ENCODE measurements around the gene SMG9.

SMG9 gene

GRCh38 chr19:43784981-43785808 is 30.4 kb upstream of the SMG9 start:
- Histone ChIP-seq H3K4me2 (ENCODE audit: low read length) (peak overlapping the region; percentile 83), H3K27me3 (ENCODE audit: low read depth, low read length) (no peaks in the 10 kb centered on the region), H3K4me1 (ENCODE audit: low read length) (peaks cover 40% of the 10 kb centered on the region), H3K36me3 (replicated peaks; ENCODE audit: low read depth, low read length) (no peaks in the 10 kb centered on the region), H4K20me1 (ENCODE audit: insufficient read depth, low read length) (no peaks in the 10 kb centered on the region), H3K9ac (ENCODE audit: low read length) (peak overlapping the region; percentile 77), H3K9me3 (ENCODE audit: insufficient read depth, low read length) (no peaks in the 10 kb centered on the region), H3K27ac (ENCODE audit: low read length) (peak overlapping the region; percentile 85), H2AFZ (ENCODE audit: low read depth, low read length) (peak overlapping the region; percentile 92), H3K79me2 (ENCODE audit: low read length) (peaks cover 14% of the 10 kb centered on the region), H3K4me3 (ENCODE audit: low read length) (peak overlapping the region; percentile 62)
- TF ChIP-seq EZH2phosphoT487 (IDR thresholded peaks at IDR 0.05; ENCODE audit: low read depth) = no peak
- TF ChIP-seq, protein P1, sequence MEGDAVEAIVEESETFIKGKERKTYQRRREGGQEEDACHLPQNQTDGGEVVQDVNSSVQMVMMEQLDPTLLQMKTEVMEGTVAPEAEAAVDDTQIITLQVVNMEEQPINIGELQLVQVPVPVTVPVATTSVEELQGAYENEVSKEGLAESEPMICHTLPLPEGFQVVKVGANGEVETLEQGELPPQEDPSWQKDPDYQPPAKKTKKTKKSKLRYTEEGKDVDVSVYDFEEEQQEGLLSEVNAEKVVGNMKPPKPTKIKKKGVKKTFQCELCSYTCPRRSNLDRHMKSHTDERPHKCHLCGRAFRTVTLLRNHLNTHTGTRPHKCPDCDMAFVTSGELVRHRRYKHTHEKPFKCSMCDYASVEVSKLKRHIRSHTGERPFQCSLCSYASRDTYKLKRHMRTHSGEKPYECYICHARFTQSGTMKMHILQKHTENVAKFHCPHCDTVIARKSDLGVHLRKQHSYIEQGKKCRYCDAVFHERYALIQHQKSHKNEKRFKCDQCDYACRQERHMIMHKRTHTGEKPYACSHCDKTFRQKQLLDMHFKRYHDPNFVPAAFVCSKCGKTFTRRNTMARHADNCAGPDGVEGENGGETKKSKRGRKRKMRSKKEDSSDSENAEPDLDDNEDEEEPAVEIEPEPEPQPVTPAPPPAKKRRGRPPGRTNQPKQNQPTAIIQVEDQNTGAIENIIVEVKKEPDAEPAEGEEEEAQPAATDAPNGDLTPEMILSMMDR (IDR thresholded peaks at IDR 0.05; ENCODE audit: low read depth, low read length) = peak; percentile 97

- no peaks in the 10 kb centered on the region for H3K9me3 ChIP-seq (ENCODE audit: insufficient read depth, low read length)
- TF ChIP-seq EZH2phosphoT487 (IDR thresholded peaks at IDR 0.05; ENCODE audit: low read depth) = no peak
- TF ChIP-seq, protein P1 (IDR thresholded peaks at IDR 0.05; ENCODE audit: low read depth, low read length) = no peak
- H2AFZ ChIP-seq (ENCODE audit: low read depth, low read length) = peak overlapping the region; percentile 85
- peak overlapping the region; percentile 85 for H3K27ac ChIP-seq (ENCODE audit: low read length)
- peak overlapping the region; percentile 62 for H3K4me3 ChIP-seq (ENCODE audit: low read length)
- no peaks in the 10 kb centered on the region for H3K27me3 ChIP-seq (ENCODE audit: low read depth, low read length)
- H3K79me2 ChIP-seq (ENCODE audit: low read length) = peaks cover 22% of the 10 kb centered on the region
- peaks cover 40% of the 10 kb centered on the region for H3K4me1 ChIP-seq (ENCODE audit: low read length)
- H4K20me1 ChIP-seq (ENCODE audit: insufficient read depth, low read length) = peaks cover 4% of the 10 kb centered on the region
- H3K9ac ChIP-seq (ENCODE audit: low read length) = peak overlapping the region; percentile 77
- peak overlapping the region; percentile 83 for H3K4me2 ChIP-seq (ENCODE audit: low read length)
- H3K36me3 ChIP-seq (replicated peaks; ENCODE audit: low read depth, low read length) = peaks cover 4% of the 10 kb centered on the region
These were observed 29.6 kb upstream of the SMG9 start for GRCh38 chr19:43784241-43784980.

DNA sequence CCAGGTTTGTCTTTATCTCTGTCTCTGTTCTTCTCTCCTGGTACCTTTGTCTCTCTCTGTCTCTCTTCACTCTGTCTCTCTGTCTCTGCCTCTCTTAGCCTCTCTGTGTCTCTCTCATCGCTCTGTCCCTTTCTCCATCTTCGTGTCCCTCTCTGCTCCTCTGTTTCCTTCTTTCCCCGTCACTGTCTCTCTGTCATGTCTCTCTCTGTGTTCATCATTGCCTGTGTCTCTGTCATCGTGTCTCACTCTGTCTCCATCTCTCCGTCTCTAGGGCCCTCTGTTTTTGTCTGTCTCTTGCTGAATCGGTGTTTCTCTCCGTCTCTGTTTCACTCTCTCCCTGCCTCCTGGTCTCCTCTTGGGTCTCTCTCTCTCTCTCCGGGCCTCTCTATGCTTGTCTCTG is 28.9 kb upstream of the SMG9 start:
- Histone ChIP-seq H3K4me2 (ENCODE audit: low read length) (peak overlapping the region; percentile 83), H3K79me2 (ENCODE audit: low read length) (peaks cover 30% of the 10 kb centered on the region), H3K27ac (ENCODE audit: low read length) (peak overlapping the region; percentile 85), H3K4me1 (ENCODE audit: low read length) (peaks cover 48% of the 10 kb centered on the region), H3K9ac (ENCODE audit: low read length) (peak overlapping the region; percentile 77; the same call in 1 of the 2 replicates), H3K27me3 (ENCODE audit: low read depth, low read length) (no peaks in the 10 kb centered on the region), H3K36me3 (replicated peaks; ENCODE audit: low read depth, low read length) (peaks cover 11% of the 10 kb centered on the region), H2AFZ (ENCODE audit: low read depth, low read length) (peak overlapping the region; percentile 85), H4K20me1 (ENCODE audit: insufficient read depth, low read length) (peaks cover 12% of the 10 kb centered on the region), H3K4me3 (ENCODE audit: low read length) (peak overlapping the region; percentile 62), H3K9me3 (ENCODE audit: insufficient read depth, low read length) (no peaks in the 10 kb centered on the region)
- TF ChIP-seq, protein P1 (IDR thresholded peaks at IDR 0.05; ENCODE audit: low read depth, low read length) = no peak
- TF ChIP-seq EZH2phosphoT487 (IDR thresholded peaks at IDR 0.05; ENCODE audit: low read depth) = no peak

- Histone ChIP-seq H3K79me2 (ENCODE audit: low read length) (peaks cover 39% of the 10 kb centered on the region), H3K9me3 (ENCODE audit: insufficient read depth, low read length) (no peaks in the 10 kb centered on the region), H2AFZ (ENCODE audit: low read depth, low read length) (no peak overlapping the region), H3K36me3 (replicated peaks; ENCODE audit: low read depth, low read length) (peaks cover 14% of the 10 kb centered on the region), H3K27me3 (ENCODE audit: low read depth, low read length) (no peaks in the 10 kb centered on the region), H3K9ac (ENCODE audit: low read length) (no peak overlapping the region), H3K27ac (ENCODE audit: low read length) (no peak overlapping the region), H3K4me2 (ENCODE audit: low read length) (peak overlapping the region; percentile 99), H3K4me1 (ENCODE audit: low read length) (peaks cover 57% of the 10 kb centered on the region), H4K20me1 (ENCODE audit: insufficient read depth, low read length) (peaks cover 19% of the 10 kb centered on the region), H3K4me3 (ENCODE audit: low read length) (peak overlapping the region; percentile 6; the same call in 1 of the 2 replicates)
- TF ChIP-seq EZH2phosphoT487 (IDR thresholded peaks at IDR 0.05; ENCODE audit: low read depth) = no peak
- TF ChIP-seq, protein P1 (IDR thresholded peaks at IDR 0.05; ENCODE audit: low read depth, low read length) = no peak
These were observed 28.0 kb upstream of the SMG9 start for GRCh38 chr19:43782689-43783231.

Data from OCI-LY3 (cell line).